HepG2 (cell line): Measurements from ENCODE around the gene KIF25. TPM values are rescaled to one million over a fixed set of nuclear protein-coding genes. Genes with fewer than 3 reads are reported as not detected.

Experiments used
- ELF1 ChIP-seq: sonication (generic); formaldehyde crosslinking; IDR thresholded peaks from 2 replicates; pipeline ENCODE4 v1.4.0; 2020; ENCODE audit warnings: missing genetic modification reagents
- FOXK1 ChIP-seq: sonication (generic); formaldehyde crosslinking; IDR thresholded peaks from 2 replicates; pipeline ENCODE4 v1.4.0; 2020; ENCODE audit warnings: low read depth, missing genetic modification reagents, borderline replicate concordance
- GFI1 ChIP-seq: sonication (generic); formaldehyde crosslinking; IDR thresholded peaks from 2 replicates; pipeline ENCODE4 v1.5.0; 2020; ENCODE audit warnings: missing genetic modification reagents, mild to moderate bottlenecking, borderline replicate concordance
- HIVEP1 ChIP-seq: sonication (generic); formaldehyde crosslinking; IDR thresholded peaks from 2 replicates; pipeline ENCODE4 v1.4.0; 2020; ENCODE audit warnings: mild to moderate bottlenecking, missing genetic modification reagents
- HOXA5 ChIP-seq: sonication (generic); formaldehyde crosslinking; IDR thresholded peaks from 2 replicates; pipeline ENCODE4 v1.4.0; 2020; ENCODE audit warnings: missing genetic modification reagents
- MLXIP ChIP-seq: sonication (generic); formaldehyde crosslinking; IDR thresholded peaks from 2 replicates; pipeline ENCODE4 v1.9.0; 2021; ENCODE audit warnings: missing genetic modification reagents, borderline replicate concordance
- NR2F2 ChIP-seq: IDR thresholded peaks from 2 replicates; pipeline ENCODE4 v1.6.1; 2012; ENCODE audit warnings: low read depth, inconsistent platforms, borderline replicate concordance
- PITX1 ChIP-seq: sonication (generic); formaldehyde crosslinking; IDR thresholded peaks from 2 replicates; pipeline ENCODE4 v1.5.1; 2020; ENCODE audit warnings: mild to moderate bottlenecking, missing genetic modification reagents
- RBM22 ChIP-seq: fragments of 200-400 bp; formaldehyde crosslinking; optimal IDR thresholded peaks from 2 replicates; pipeline ENCODE3; 2017; ENCODE audit warnings: mild to moderate bottlenecking, low read length, moderate library complexity
- TBX2 ChIP-seq: sonication (generic); formaldehyde crosslinking; IDR thresholded peaks from 2 replicates; pipeline ENCODE4 v1.5.0; 2020; ENCODE audit warnings: missing genetic modification reagents, mild to moderate bottlenecking, borderline replicate concordance
- ZNF12 ChIP-seq: sonication (generic); formaldehyde crosslinking; IDR thresholded peaks from 2 replicates; pipeline ENCODE4 v1.5.0; 2020; ENCODE audit warnings: missing genetic modification reagents
- ZNF124 ChIP-seq: sonication (generic); formaldehyde crosslinking; IDR thresholded peaks from 2 replicates; pipeline ENCODE4 v1.4.0; 2020; ENCODE audit warnings: missing genetic modification reagents
- ZNF263 ChIP-seq: sonication (generic); formaldehyde crosslinking; IDR thresholded peaks from 2 replicates; pipeline ENCODE4 v1.4.0; 2020; ENCODE audit warnings: missing genetic modification reagents
- ZSCAN29 ChIP-seq: sonication (generic); formaldehyde crosslinking; conservative IDR thresholded peaks from 2 replicates; pipeline ENCODE4 v1.4.0; 2020; ENCODE audit warnings: mild to moderate bottlenecking, missing genetic modification reagents
- ZSCAN5A ChIP-seq: sonication (generic); formaldehyde crosslinking; IDR thresholded peaks from 2 replicates; pipeline ENCODE4 v1.8.0; 2022; ENCODE audit warnings: mild to moderate bottlenecking, missing genetic modification reagents, borderline replicate concordance
- polyA plus RNA-seq, 8 experiments: library from polyadenylated mRNA; depleted of rRNA in 3 of 8; stranded (reverse) in 7 of 8; unstranded in 1 of 8; fragments of >200 nt; fragmentation: Illumina TruSeq in 4 of 8; extraction: Trizol in 4 of 8; gene quantifications; 2 replicates each; pipeline versions ENCODE4 v1.2.1 to v1.2.3, GENCODE V29; 2011 to 2016; ENCODE audit warnings: low read depth in 4 of 8, missing spikeins in 1 of 8, mixed read lengths in 1 of 8; ENCODE audit not compliant: insufficient read depth in 1 of 8
- total RNA-seq, 5 experiments: library from RNA; depleted of rRNA; stranded (reverse); fragments of >200 nt; fragmentation: Illumina TruSeq; extraction: Trizol; gene quantifications; 2 replicates each; pipeline ENCODE4 v1.2.3, GENCODE V29; 2016; ENCODE audit warnings: low read depth in 1 of 5
- TF ChIP-seq, protein P1 (sequence below): sonication (generic); formaldehyde crosslinking; IDR thresholded peaks from 2 replicates; pipeline ENCODE4 v1.4.0; 2020; ENCODE audit warnings: missing genetic modification reagents
- TF ChIP-seq, protein P2 (sequence below): sonication (generic); formaldehyde crosslinking; IDR thresholded peaks from 2 replicates; pipeline ENCODE4 v1.4.0; 2020; ENCODE audit warnings: missing genetic modification reagents
- TF ChIP-seq, protein P3 (sequence below), 2 experiments: sonication (generic) in 1 of 2; formaldehyde crosslinking in 1 of 2; IDR thresholded peaks; 2 replicates each; pipeline versions ENCODE4 v1.4.0 to v1.6.1; 2018 to 2020; ENCODE audit warnings: missing genetic modification reagents in 2 of 2, borderline replicate concordance in 1 of 2, low read depth in 1 of 2, mild to moderate bottlenecking in 1 of 2, missing biosample characterization in 1 of 2

The KIF25 gene
- total and polyA plus RNA-seq, 2 of the 13 experiments (the other 11 are each of a cell fraction or from before 2014, with no cell fraction given): not detected

DNA sequence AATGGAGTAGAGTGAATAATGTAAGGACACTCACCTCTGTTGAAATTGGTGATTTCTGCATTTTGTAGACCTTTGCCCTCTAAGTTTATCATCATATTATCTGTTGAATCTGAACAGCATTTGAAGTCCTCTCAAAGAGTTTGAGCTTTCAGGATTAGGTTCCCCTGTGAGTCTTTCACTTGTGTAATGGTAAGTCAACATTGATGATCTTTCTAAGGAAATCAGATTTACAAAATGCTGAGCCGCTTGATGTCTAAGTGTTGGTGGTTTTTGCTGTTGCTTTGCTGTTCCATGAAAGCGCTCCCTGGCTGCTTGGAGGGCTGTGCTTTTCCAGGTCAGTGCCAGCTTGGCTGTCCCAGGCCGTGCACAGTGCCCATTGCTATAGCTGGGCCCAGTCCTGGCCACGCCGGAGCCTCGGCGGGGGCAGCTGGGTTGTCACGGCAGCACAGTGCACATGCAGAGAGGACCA, 33.8 kb upstream of the KIF25 start (continued):
- peak; percentile 46; the same call in 1 of the 2 replicates for TF ChIP-seq ZNF263 (CRISPR knock-in tag)
- no peak for TF ChIP-seq HIVEP1 (CRISPR knock-in tag)
- TF ChIP-seq ELF1 (CRISPR knock-in tag): peak; percentile 37; the same call in 1 of the 2 replicates
- TF ChIP-seq ZNF124: peak; percentile 67; the same call in 1 of the 2 replicates
- TF ChIP-seq, protein P1, sequence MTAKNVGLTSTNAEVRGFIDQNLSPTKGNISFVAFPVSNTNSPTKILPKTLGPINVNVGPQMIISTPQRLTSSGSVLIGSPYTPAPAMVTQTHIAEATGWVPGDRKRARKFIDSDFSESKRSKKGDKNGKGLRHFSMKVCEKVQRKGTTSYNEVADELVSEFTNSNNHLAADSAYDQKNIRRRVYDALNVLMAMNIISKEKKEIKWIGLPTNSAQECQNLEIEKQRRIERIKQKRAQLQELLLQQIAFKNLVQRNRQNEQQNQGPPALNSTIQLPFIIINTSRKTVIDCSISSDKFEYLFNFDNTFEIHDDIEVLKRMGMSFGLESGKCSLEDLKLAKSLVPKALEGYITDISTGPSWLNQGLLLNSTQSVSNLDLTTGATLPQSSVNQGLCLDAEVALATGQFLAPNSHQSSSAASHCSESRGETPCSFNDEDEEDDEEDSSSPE: peak; percentile 25; the same call in 1 of the 2 replicates
- TF ChIP-seq, protein P2, sequence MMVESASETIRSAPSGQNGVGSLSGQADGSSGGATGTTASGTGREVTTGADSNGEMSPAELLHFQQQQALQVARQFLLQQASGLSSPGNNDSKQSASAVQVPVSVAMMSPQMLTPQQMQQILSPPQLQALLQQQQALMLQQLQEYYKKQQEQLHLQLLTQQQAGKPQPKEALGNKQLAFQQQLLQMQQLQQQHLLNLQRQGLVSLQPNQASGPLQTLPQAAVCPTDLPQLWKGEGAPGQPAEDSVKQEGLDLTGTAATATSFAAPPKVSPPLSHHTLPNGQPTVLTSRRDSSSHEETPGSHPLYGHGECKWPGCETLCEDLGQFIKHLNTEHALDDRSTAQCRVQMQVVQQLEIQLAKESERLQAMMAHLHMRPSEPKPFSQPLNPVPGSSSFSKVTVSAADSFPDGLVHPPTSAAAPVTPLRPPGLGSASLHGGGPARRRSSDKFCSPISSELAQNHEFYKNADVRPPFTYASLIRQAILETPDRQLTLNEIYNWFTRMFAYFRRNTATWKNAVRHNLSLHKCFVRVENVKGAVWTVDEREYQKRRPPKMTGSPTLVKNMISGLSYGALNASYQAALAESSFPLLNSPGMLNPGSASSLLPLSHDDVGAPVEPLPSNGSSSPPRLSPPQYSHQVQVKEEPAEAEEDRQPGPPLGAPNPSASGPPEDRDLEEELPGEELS (CRISPR knock-in tag): peak; percentile 90
- TF ChIP-seq RBM22: peak; percentile 84
- TF ChIP-seq FOXK1 (CRISPR knock-in tag): peak; percentile 88
- TF ChIP-seq ZSCAN5A (CRISPR knock-in tag): peak; percentile 76; the same call in 1 of the 2 replicates
- TF ChIP-seq MLXIP (CRISPR knock-in tag): no peak
- no peak; the same call in 1 of the 2 replicates for TF ChIP-seq ZSCAN29 (CRISPR knock-in tag)
- no peak for TF ChIP-seq ZNF12
- peak; percentile 90 for TF ChIP-seq NR2F2
- TF ChIP-seq, protein P3, sequence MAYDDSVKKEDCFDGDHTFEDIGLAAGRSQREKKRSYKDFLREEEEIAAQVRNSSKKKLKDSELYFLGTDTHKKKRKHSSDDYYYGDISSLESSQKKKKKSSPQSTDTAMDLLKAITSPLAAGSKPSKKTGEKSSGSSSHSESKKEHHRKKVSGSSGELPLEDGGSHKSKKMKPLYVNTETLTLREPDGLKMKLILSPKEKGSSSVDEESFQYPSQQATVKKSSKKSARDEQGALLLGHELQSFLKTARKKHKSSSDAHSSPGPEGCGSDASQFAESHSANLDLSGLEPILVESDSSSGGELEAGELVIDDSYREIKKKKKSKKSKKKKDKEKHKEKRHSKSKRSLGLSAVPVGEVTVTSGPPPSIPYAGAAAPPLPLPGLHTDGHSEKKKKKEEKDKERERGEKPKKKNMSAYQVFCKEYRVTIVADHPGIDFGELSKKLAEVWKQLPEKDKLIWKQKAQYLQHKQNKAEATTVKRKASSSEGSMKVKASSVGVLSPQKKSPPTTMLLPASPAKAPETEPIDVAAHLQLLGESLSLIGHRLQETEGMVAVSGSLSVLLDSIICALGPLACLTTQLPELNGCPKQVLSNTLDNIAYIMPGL (CRISPR knock-in tag; IDR thresholded peaks at IDR 0.05; ENCODE audit: borderline replicate concordance in 1 of 2, low read depth in 1 of 2): 0 out of 4 replicates have a peak, but pooled peaks of 1 of the 2 experiments have one; percentile 41
- TF ChIP-seq PITX1 (CRISPR knock-in tag): peak; percentile 84
- peak; percentile 54 for TF ChIP-seq HOXA5 (CRISPR knock-in tag)
- TF ChIP-seq GFI1 (CRISPR knock-in tag): peak; percentile 91
- TF ChIP-seq TBX2: peak; percentile 80; the same call in 1 of the 2 replicates
